H1 (cell line): ENCODE data around the gene ALG11. TPM values are rescaled to one million over a fixed set of nuclear protein-coding genes. Genes with fewer than 3 reads are reported as not detected.

ENCODE experiments used
- CTCF ChIA-PET: fragments of 300-600 bp; sonication (Branson Sonifier 250); formaldehyde crosslinking; loops from one replicate; lab custom pipeline; 2021; ENCODE audit not compliant: partially characterized antibody; lab: Charles Lee
- POLR2A ChIA-PET: fragments of 300-600 bp; sonication (Branson Sonifier 250); formaldehyde crosslinking; loops from one replicate; lab custom pipeline; 2021; ENCODE audit warnings: inconsistent platforms; ENCODE audit not compliant: partially characterized antibody; lab: Charles Lee
- DNase-seq, 2 experiments: peaks; one replicate each; pipeline versions ENCODE4 v3.0.0 to v3.0.0-alpha.2; 2010 to 2022; ENCODE audit warnings: low spot score in 2 of 2, low read depth in 1 of 2, mixed read lengths in 1 of 2
- FAIRE-seq: peaks from 2 replicates; lab custom pipeline; 2011; peaks lifted over from hg19 to GRCh38; lab: Jason Lieb, UNC
- H2AFZ ChIP-seq: 2 replicates; pipeline ENCODE4 v1.8.1; 2012; ENCODE audit warnings: low read length, inconsistent platforms
- H2AK5ac ChIP-seq: 2 replicates; pipeline ENCODE4 v1.6.1; 2013; ENCODE audit warnings: low read depth, low read length
- H2BK120ac ChIP-seq: replicated peaks from 2 replicates; pipeline ENCODE3; 2013; ENCODE audit warnings: low read depth, low read length, inconsistent platforms
- H2BK12ac ChIP-seq: 2 replicates; pipeline ENCODE4 v1.6.1; 2013; ENCODE audit warnings: low read depth, low read length
- H2BK15ac ChIP-seq: 2 replicates; pipeline ENCODE4 v1.6.1; 2013; ENCODE audit warnings: low read length
- H2BK20ac ChIP-seq: 2 replicates; pipeline ENCODE4 v1.6.1; 2013; ENCODE audit warnings: low read length
- H2BK5ac ChIP-seq: 2 replicates; pipeline ENCODE4 v1.6.1; 2013; ENCODE audit warnings: low read depth, low read length
- H3K14ac ChIP-seq: 2 replicates; pipeline ENCODE4 v1.6.1; 2013; ENCODE audit warnings: inconsistent platforms; ENCODE audit not compliant: insufficient read length
- H3K18ac ChIP-seq: 2 replicates; pipeline ENCODE4 v1.6.1; 2013; ENCODE audit warnings: low read length; ENCODE audit errors: extremely low read depth
- H3K23ac ChIP-seq: 2 replicates; pipeline ENCODE4 v1.6.1; 2013; ENCODE audit warnings: inconsistent platforms; ENCODE audit not compliant: insufficient read length
- H3K23me2 ChIP-seq: 2 replicates; pipeline ENCODE4 v1.6.1; 2013; ENCODE audit warnings: low read depth, low read length
- H3K27ac ChIP-seq: 2 replicates; pipeline ENCODE4 v1.6.1; 2011; ENCODE audit warnings: low read depth, low read length, inconsistent platforms
- H3K27me3 ChIP-seq, 4 experiments: replicated peaks in 1 of 4; 1 replicate in 1 of 4; 2 replicates in 3 of 4; pipeline versions ENCODE4 v1.6.1 to v1.8.1; 2011 to 2013; ENCODE audit warnings: low read length in 3 of 4, mild to moderate bottlenecking in 3 of 4, inconsistent platforms in 2 of 4, mixed read lengths in 2 of 4, moderate library complexity in 1 of 4; ENCODE audit not compliant: control insufficient read depth in 3 of 4, insufficient read depth in 3 of 4; ENCODE audit errors: extremely low read depth in 1 of 4
- H3K36me3 ChIP-seq, 4 experiments: 2 replicates each; pipeline versions ENCODE4 v1.6.1 to v1.8.1; 2011 to 2013; ENCODE audit warnings: mild to moderate bottlenecking in 4 of 4, low read length in 3 of 4, moderate library complexity in 2 of 4, control low read depth in 1 of 4, inconsistent platforms in 1 of 4; ENCODE audit not compliant: insufficient read depth in 4 of 4, control insufficient read depth in 2 of 4
- H3K4ac ChIP-seq: replicated peaks from 2 replicates; pipeline ENCODE3; 2013; ENCODE audit warnings: low read length, low read depth, mixed read lengths, inconsistent platforms; ENCODE audit not compliant: insufficient read length
- H3K4me1 ChIP-seq, 4 experiments: replicated peaks in 1 of 4; 1 replicate in 1 of 4; 2 replicates in 3 of 4; pipeline versions ENCODE4 v1.6.1 to v1.8.1; 2011 to 2013; ENCODE audit warnings: low read length in 3 of 4, inconsistent platforms in 2 of 4, mixed read lengths in 1 of 4; ENCODE audit not compliant: insufficient read depth in 4 of 4, control insufficient read depth in 3 of 4
- H3K4me2 ChIP-seq, 2 experiments: 2 replicates each; pipeline versions ENCODE4 v1.6.1 to v1.8.1; 2011 to 2013; ENCODE audit warnings: low read depth in 2 of 2, low read length in 2 of 2, control low read depth in 1 of 2, inconsistent platforms in 1 of 2, mild to moderate bottlenecking in 1 of 2; ENCODE audit not compliant: insufficient read depth in 1 of 2
- H3K4me3 ChIP-seq, 4 experiments: fragments of 200-600, 300-600 bp in 1 of 4; sonication (generic), shearing (Covaris generic), sonication (Bioruptor Twin) in 1 of 4; 2 replicates each; pipeline versions ENCODE4 v1.5.1 to v1.8.1; 2011 to 2016; ENCODE audit warnings: low read length in 4 of 4, low read depth in 3 of 4, control low read depth in 2 of 4, inconsistent platforms in 2 of 4, mild to moderate bottlenecking in 2 of 4, mixed read lengths in 1 of 4, moderate library complexity in 1 of 4; ENCODE audit not compliant: insufficient read depth in 2 of 4; ENCODE audit errors: extremely low read depth in 1 of 4
- H3K56ac ChIP-seq: replicated peaks from 2 replicates; pipeline ENCODE3; 2013; ENCODE audit warnings: low read depth, mild to moderate bottlenecking, mixed read lengths, low read length, inconsistent platforms; ENCODE audit not compliant: insufficient read length
- H3K79me1 ChIP-seq: 2 replicates; pipeline ENCODE4 v1.6.1; 2013; ENCODE audit warnings: low read depth, low read length, control low read depth
- H3K79me2 ChIP-seq, 2 experiments: 2 replicates each; pipeline versions ENCODE4 v1.6.1 to v1.8.1; 2012 to 2013; ENCODE audit warnings: low read length in 2 of 2, mild to moderate bottlenecking in 2 of 2, inconsistent platforms in 1 of 2; ENCODE audit not compliant: insufficient read depth in 2 of 2, control insufficient read depth in 1 of 2
- H3K9ac ChIP-seq, 4 experiments: replicated peaks in 1 of 4; 1 replicate in 1 of 4; 2 replicates in 3 of 4; pipeline versions ENCODE4 v1.6.1 to v1.8.1; 2011 to 2013; ENCODE audit warnings: low read depth in 3 of 4, low read length in 3 of 4, control low read depth in 2 of 4, mild to moderate bottlenecking in 2 of 4, moderate library complexity in 2 of 4, inconsistent platforms in 1 of 4; ENCODE audit errors: extremely low read depth in 1 of 4
- H3K9me3 ChIP-seq, 2 experiments: 2 replicates each; pipeline versions ENCODE4 v1.6.1 to v1.8.1; 2012 to 2013; ENCODE audit warnings: mild to moderate bottlenecking in 2 of 2, moderate library complexity in 2 of 2, control low read depth in 1 of 2, inconsistent platforms in 1 of 2, low read depth in 1 of 2, low read length in 1 of 2, mixed read lengths in 1 of 2; ENCODE audit not compliant: insufficient read depth in 2 of 2
- H4K20me1 ChIP-seq, 2 experiments: replicated peaks in 1 of 2; 2 replicates each; pipeline versions ENCODE3 to v1.8.1; 2011 to 2013; ENCODE audit warnings: inconsistent platforms in 2 of 2, low read length in 2 of 2, mild to moderate bottlenecking in 1 of 2; ENCODE audit not compliant: insufficient read depth in 2 of 2, control insufficient read depth in 1 of 2
- H4K5ac ChIP-seq: 2 replicates; pipeline ENCODE4 v1.6.1; 2013; ENCODE audit warnings: low read length, low read depth, mixed read lengths, inconsistent platforms; ENCODE audit not compliant: insufficient read length
- H4K8ac ChIP-seq: 2 replicates; pipeline ENCODE4 v1.8.0; 2013; ENCODE audit warnings: mild to moderate bottlenecking, moderate library complexity, low read length, inconsistent platforms; ENCODE audit not compliant: insufficient read depth; ENCODE audit errors: extremely low read depth
- H4K91ac ChIP-seq: replicated peaks from 2 replicates; pipeline ENCODE3; 2013; ENCODE audit warnings: low read length, mixed read lengths, inconsistent platforms; ENCODE audit not compliant: insufficient read length
- GTF2F1 ChIP-seq: IDR thresholded peaks from 2 replicates; pipeline ENCODE4 v1.6.1; 2012; ENCODE audit warnings: low read depth, low read length, improper control_type of control experiment, borderline replicate concordance
- KDM1A ChIP-seq: fragments of 200-600, 300-600 bp; sonication (generic); IDR thresholded peaks from 2 replicates; pipeline ENCODE4 v1.7.1; 2016; ENCODE audit warnings: mild to moderate bottlenecking, low read length, borderline replicate concordance
- TEAD4 ChIP-seq: IDR thresholded peaks from 2 replicates; pipeline ENCODE4 v1.6.1; 2012; ENCODE audit warnings: low read depth, low read length, inconsistent platforms, mixed read lengths
- WGBS, 2 experiments: shearing (Covaris generic) in 1 of 2; methylation state at CpG; one replicate each; pipeline versions ENCODE4 v1.1.6 to v1.1.7; 2013 to 2015; ENCODE audit warnings: low lambda C conversion rate in 2 of 2, mixed read lengths in 2 of 2, inconsistent platforms in 1 of 2, low coverage in 1 of 2, missing lambda C conversion rate in 1 of 2; ENCODE audit not compliant: insufficient replicate concordance in 2 of 2, insufficient coverage in 1 of 2, insufficient read length in 1 of 2; ENCODE audit errors: extremely low coverage in 1 of 2, missing lambda C conversion rate in 1 of 2; 5-methylcytosine and 5-hydroxymethylcytosine counted together
- polyA plus RNA-seq, 7 experiments: library from polyadenylated mRNA; depleted of rRNA in 3 of 7; stranded (reverse) in 5 of 7; unstranded in 2 of 7; fragments of >200 nt in 5 of 7; fragments of 200-250 nt in 2 of 7; gene quantifications; 1 replicate in 5 of 7; 2 replicates in 1 of 7; 4 replicates in 1 of 7; pipeline versions ENCODE4 v1.2.1 to v1.2.3, GENCODE V29; 2011 to 2013; ENCODE audit warnings: missing spikeins in 2 of 7, mixed read lengths in 2 of 7
- total RNA-seq: library from RNA; stranded (reverse); fragmentation: NEBNext Ultra II Directional; extraction: Animal tissue kit (Norgen Biotek cat#: 25700); gene quantifications from 2 replicates; pipeline ENCODE4 v1.2.1, GENCODE V29; 2021

Gene ALG11
- total and polyA plus RNA-seq, 2 of the 8 experiments (the other 6 are each of a cell fraction or from before 2014, with no cell fraction given), result 5.2 to 39.9 TPM

- Histone ChIP-seq H3K36me3 (no peaks in the 10 kb centered on the region), H2BK120ac (no peak overlapping the region), H2AFZ (no peak overlapping the region), H3K4me3 (no peak overlapping the region), H3K14ac (no peak overlapping the region), H3K9ac (no peak overlapping the region), H3K27me3 (no peaks in the 10 kb centered on the region), H3K56ac (no peak overlapping the region), H3K4ac (no peak overlapping the region), H3K23me2 (no peaks in the 10 kb centered on the region), H2BK12ac (no peak overlapping the region; the same call in 1 of the 2 replicates), H4K91ac (no peak overlapping the region), H2BK15ac (no peak overlapping the region), H3K9me3 (0 out of 4 replicates have a peak, but pooled peaks cover 0 to 2% of the 10 kb centered on the region in 2 experiments), H3K27ac (no peak overlapping the region), H3K18ac (no peak overlapping the region), H3K4me1 (peaks cover 0 to 4% (median 2%) of the 10 kb centered on the region in 4 experiments; a peak in 4 of 7 replicates), H4K8ac (no peak overlapping the region), H3K4me2 (peak overlapping the region in 1 of 2 experiments; percentile 50; a peak in 2 of 4 replicates), H2BK20ac (no peak overlapping the region), H3K79me1 (no peaks in the 10 kb centered on the region; the same call in 1 of the 2 replicates), H3K79me2 (no peaks in the 10 kb centered on the region), H3K23ac (no peak overlapping the region), H4K5ac (no peak overlapping the region), H2AK5ac (no peak overlapping the region), H4K20me1 (no peaks in the 10 kb centered on the region), H2BK5ac (no peak overlapping the region)
- ChIA-PET POLR2A (interaction anchor here (1.1 kb wide), 1 partner anchor 10 kb away, joined by 3 read pairs; no protein-coding TSS in a partner anchor), CTCF (interaction anchor here (0.6 to 3.2 kb wide), 3 partner anchors 20 to 152 kb away, joined by 3 to 13 read pairs (median 3); no protein-coding TSS in a partner anchor)
- DNase-seq (no peak), FAIRE-seq (no peak)
- TF ChIP-seq TEAD4, result peak; percentile 63; the same call in 1 of the 2 replicates
- TF ChIP-seq GTF2F1, result no peak
- TF ChIP-seq KDM1A, result no peak
- 85% methylated on average over 4 of the region's 4 CpGs; no CpG with 5 or more reads in 1 of the 2 experiments for WGBS, 2 experiments
These were observed 30.8 kb upstream of the ALG11 start for GRCh38 chr13:51981355-51981754.
